Kidney (tissue), 14 donors: Measurements from ENCODE around the gene LARGE1. TPM values are rescaled to one million over a fixed set of nuclear protein-coding genes. Genes with fewer than 3 reads are reported as not detected.

Experiments used
- DNase-seq, 5 donors: peaks; one replicate each; pipeline ENCODE4 v3.0.0-alpha.2; 2013 to 2020
- FAIRE-seq: peaks from 2 replicates; lab custom pipeline; 2012; peaks lifted over from hg19 to GRCh38; lab: Jason Lieb, UNC
- H3K27ac ChIP-seq, 2 donors: one replicate each; pipeline ENCODE4 v1.7.0; 2013; ENCODE audit warnings: low read depth in 2 of 2, low read length in 2 of 2, inconsistent platforms in 1 of 2
- H3K27me3 ChIP-seq: one replicate; pipeline ENCODE4 v1.7.1; 2013; ENCODE audit warnings: low read length, inconsistent platforms; ENCODE audit not compliant: control insufficient read depth, insufficient read depth
- H3K36me3 ChIP-seq, 3 donors: one replicate each; pipeline versions ENCODE4 v1.7.0 to v1.7.1; 2013; ENCODE audit warnings: low read length in 3 of 3, control low read depth in 1 of 3, inconsistent platforms in 1 of 3; ENCODE audit not compliant: insufficient read depth in 3 of 3, control insufficient read depth in 2 of 3
- H3K4me1 ChIP-seq, 3 donors: one replicate each; pipeline versions ENCODE4 v1.7.0 to v1.7.1; 2013; ENCODE audit warnings: low read length in 3 of 3, inconsistent platforms in 1 of 3, low read depth in 1 of 3; ENCODE audit not compliant: control insufficient read depth in 2 of 3, insufficient read depth in 2 of 3
- H3K4me3 ChIP-seq, 3 donors: one replicate each; pipeline versions ENCODE4 v1.7.0 to v1.8.1; 2013; ENCODE audit warnings: low read length in 3 of 3, control low read depth in 1 of 3, inconsistent platforms in 1 of 3
- H3K9ac ChIP-seq, 3 donors: one replicate each; pipeline versions ENCODE4 v1.7.0 to v1.7.1; 2013; ENCODE audit warnings: low read length in 3 of 3, control low read depth in 1 of 3, inconsistent platforms in 1 of 3
- H3K9me3 ChIP-seq, 3 donors: one replicate each; pipeline versions ENCODE4 v1.7.0 to v1.7.1; 2013; ENCODE audit warnings: low read length in 3 of 3, control low read depth in 1 of 3, inconsistent platforms in 1 of 3; ENCODE audit not compliant: control insufficient read depth in 2 of 3, insufficient read depth in 1 of 3
- CTCF ChIP-seq: IDR thresholded peaks from 3 replicates; pipeline ENCODE4 v1.5.1; 2012; ENCODE audit warnings: mild to moderate bottlenecking, moderate library complexity, borderline replicate concordance; ENCODE audit not compliant: insufficient read depth; ENCODE audit errors: extremely low read depth
- intact Hi-C: fragments of 100-400 bp; cut with DNase I; formaldehyde crosslinking; loops from one replicate; pipeline ENCODE4 v1.11.1; 2022
- polyA plus RNA-seq: library from polyadenylated mRNA; stranded (reverse); fragments of 350-450 nt; fragmentation: Illumina TruSeq; extraction: RNeasy Lipid Tissue Mini Kit (QIAGEN cat#74804); gene quantifications from one replicate; pipeline ENCODE4 v1.2.3, GENCODE V29; 2014; ENCODE audit warnings: low read depth, low replicate concordance; ENCODE audit not compliant: insufficient read depth
- total RNA-seq: library from RNA; stranded (reverse); fragmentation: NEBNext Ultra II Directional; extraction: Animal tissue kit (Norgen Biotek cat#: 25700); gene quantifications from one replicate; pipeline ENCODE4 v1.2.1, GENCODE V29; 2021
- donor health status: control.
- donor health status: control.
- donor health status: control.
- donor health status: control.
- donor health status: control.
- donor health status: DM: yes; HTN: yes; CAD: no.
- donor health status: Normal renal cell carcinoma (clear cell type).

The LARGE1 gene
- total and polyA plus RNA-seq, 2 donors from 2014 or later = 5.0 to 22.9 TPM

- intact Hi-C loops = no loop called here
- Histone ChIP-seq H3K36me3 (no peaks in the 10 kb centered on the region), H3K4me3 (no peak overlapping the region), H3K27me3 (no peaks in the 10 kb centered on the region), H3K4me1 (peaks cover 0 to 6% (median 3%) of the 10 kb centered on the region in 3 donors), H3K9ac (no peak overlapping the region), H3K27ac (no peak overlapping the region), H3K9me3 (no peaks in the 10 kb centered on the region)
- no peak for TF ChIP-seq CTCF
- no peak for FAIRE-seq
- DNase-seq = no peak
These were observed 647.4 kb downstream of the LARGE1 start for GRCh38 chr22:33272871-33273270.

DNA sequence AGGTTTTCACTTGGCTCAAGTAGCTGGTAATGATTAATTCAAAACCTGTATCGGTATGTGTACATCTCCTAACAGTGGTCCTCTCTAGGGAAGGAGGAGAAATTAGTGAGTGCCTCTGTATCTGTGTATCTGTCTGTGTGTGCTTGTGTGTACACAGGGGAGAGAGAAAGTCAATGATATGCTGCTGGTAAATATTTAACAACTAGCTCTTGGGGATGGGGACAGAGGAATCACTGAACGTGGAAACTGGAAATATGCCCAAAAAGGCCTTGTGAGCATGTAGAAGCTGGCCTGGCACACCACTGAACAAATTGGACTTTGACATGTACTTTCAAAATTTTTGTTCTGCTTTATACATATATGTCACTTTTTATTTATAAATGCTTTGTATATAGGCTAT lies 648.1 kb downstream of the LARGE1 start:
- H3K4me1 ChIP-seq = peaks cover 0 to 6% (median 3%) of the 10 kb centered on the region in 3 donors
- DNase-seq (no peak), FAIRE-seq (peak; percentile 23)
- no peaks in the 10 kb centered on the region for H3K27me3 ChIP-seq
- H3K9ac ChIP-seq = no peak overlapping the region
- H3K36me3 ChIP-seq = no peaks in the 10 kb centered on the region
- H3K27ac ChIP-seq = peak overlapping the region in 1 of 2 donors; percentile 3
- no peak overlapping the region for H3K4me3 ChIP-seq
- intact Hi-C loops = no loop called here
- TF ChIP-seq CTCF = no peak
- H3K9me3 ChIP-seq = no peaks in the 10 kb centered on the region

GRCh38 chr22:33271390-33272161 lies 648.7 kb downstream of the LARGE1 start:
- H3K4me3 ChIP-seq = no peak overlapping the region
- H3K9me3 ChIP-seq = no peaks in the 10 kb centered on the region
- TF ChIP-seq CTCF = no peak
- H3K36me3 ChIP-seq = no peaks in the 10 kb centered on the region
- FAIRE-seq (no peak), DNase-seq (peak in 2 of 5 donors; percentile 14)
- peaks cover 0 to 6% (median 3%) of the 10 kb centered on the region in 3 donors for H3K4me1 ChIP-seq
- peak overlapping the region in 1 of 2 donors; percentile 3 for H3K27ac ChIP-seq
- no peak overlapping the region for H3K9ac ChIP-seq
- intact Hi-C loops = no loop called here
- H3K27me3 ChIP-seq = no peaks in the 10 kb centered on the region
